Measurements from ENCODE around the gene ELL2. TPM values are rescaled to one million over a fixed set of nuclear protein-coding genes. Genes with fewer than 3 reads are reported as not detected.

The ELL2 gene
- total and polyA plus RNA-seq, 2 of the 13 experiments (the other 11 are each of a cell fraction or from before 2014, with no cell fraction given) = 78.9 to 97.1 TPM

DNA sequence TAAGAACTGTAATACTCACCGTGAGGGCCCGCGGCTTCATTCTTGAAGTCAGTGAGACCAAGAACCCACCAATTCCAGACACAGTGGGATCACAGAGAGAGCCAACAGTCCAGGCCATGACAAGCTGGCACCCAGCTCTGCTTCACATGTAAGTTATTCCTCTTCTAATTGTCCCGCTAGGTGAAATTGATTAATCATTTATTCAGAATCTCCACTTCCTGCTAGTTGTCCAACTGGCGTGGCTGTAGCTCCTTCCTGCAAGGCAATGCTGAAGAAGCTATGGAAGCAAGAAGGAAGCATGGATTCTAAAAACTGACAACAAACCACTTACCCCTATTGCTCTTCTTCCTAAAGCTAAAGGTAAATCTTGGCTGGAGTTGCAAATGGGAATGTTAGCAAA, 109.1 kb downstream of the ELL2 start (continued):
- TF ChIP-seq, protein P1, sequence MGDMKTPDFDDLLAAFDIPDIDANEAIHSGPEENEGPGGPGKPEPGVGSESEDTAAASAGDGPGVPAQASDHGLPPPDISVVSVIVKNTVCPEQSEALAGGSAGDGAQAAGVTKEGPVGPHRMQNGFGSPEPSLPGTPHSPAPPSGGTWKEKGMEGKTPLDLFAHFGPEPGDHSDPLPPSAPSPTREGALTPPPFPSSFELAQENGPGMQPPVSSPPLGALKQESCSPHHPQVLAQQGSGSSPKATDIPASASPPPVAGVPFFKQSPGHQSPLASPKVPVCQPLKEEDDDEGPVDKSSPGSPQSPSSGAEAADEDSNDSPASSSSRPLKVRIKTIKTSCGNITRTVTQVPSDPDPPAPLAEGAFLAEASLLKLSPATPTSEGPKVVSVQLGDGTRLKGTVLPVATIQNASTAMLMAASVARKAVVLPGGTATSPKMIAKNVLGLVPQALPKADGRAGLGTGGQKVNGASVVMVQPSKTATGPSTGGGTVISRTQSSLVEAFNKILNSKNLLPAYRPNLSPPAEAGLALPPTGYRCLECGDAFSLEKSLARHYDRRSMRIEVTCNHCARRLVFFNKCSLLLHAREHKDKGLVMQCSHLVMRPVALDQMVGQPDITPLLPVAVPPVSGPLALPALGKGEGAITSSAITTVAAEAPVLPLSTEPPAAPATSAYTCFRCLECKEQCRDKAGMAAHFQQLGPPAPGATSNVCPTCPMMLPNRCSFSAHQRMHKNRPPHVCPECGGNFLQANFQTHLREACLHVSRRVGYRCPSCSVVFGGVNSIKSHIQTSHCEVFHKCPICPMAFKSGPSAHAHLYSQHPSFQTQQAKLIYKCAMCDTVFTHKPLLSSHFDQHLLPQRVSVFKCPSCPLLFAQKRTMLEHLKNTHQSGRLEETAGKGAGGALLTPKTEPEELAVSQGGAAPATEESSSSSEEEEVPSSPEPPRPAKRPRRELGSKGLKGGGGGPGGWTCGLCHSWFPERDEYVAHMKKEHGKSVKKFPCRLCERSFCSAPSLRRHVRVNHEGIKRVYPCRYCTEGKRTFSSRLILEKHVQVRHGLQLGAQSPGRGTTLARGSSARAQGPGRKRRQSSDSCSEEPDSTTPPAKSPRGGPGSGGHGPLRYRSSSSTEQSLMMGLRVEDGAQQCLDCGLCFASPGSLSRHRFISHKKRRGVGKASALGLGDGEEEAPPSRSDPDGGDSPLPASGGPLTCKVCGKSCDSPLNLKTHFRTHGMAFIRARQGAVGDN (CRISPR knock-in tag; IDR thresholded peaks at IDR 0.05) = no peak
- TF ChIP-seq, protein P2, sequence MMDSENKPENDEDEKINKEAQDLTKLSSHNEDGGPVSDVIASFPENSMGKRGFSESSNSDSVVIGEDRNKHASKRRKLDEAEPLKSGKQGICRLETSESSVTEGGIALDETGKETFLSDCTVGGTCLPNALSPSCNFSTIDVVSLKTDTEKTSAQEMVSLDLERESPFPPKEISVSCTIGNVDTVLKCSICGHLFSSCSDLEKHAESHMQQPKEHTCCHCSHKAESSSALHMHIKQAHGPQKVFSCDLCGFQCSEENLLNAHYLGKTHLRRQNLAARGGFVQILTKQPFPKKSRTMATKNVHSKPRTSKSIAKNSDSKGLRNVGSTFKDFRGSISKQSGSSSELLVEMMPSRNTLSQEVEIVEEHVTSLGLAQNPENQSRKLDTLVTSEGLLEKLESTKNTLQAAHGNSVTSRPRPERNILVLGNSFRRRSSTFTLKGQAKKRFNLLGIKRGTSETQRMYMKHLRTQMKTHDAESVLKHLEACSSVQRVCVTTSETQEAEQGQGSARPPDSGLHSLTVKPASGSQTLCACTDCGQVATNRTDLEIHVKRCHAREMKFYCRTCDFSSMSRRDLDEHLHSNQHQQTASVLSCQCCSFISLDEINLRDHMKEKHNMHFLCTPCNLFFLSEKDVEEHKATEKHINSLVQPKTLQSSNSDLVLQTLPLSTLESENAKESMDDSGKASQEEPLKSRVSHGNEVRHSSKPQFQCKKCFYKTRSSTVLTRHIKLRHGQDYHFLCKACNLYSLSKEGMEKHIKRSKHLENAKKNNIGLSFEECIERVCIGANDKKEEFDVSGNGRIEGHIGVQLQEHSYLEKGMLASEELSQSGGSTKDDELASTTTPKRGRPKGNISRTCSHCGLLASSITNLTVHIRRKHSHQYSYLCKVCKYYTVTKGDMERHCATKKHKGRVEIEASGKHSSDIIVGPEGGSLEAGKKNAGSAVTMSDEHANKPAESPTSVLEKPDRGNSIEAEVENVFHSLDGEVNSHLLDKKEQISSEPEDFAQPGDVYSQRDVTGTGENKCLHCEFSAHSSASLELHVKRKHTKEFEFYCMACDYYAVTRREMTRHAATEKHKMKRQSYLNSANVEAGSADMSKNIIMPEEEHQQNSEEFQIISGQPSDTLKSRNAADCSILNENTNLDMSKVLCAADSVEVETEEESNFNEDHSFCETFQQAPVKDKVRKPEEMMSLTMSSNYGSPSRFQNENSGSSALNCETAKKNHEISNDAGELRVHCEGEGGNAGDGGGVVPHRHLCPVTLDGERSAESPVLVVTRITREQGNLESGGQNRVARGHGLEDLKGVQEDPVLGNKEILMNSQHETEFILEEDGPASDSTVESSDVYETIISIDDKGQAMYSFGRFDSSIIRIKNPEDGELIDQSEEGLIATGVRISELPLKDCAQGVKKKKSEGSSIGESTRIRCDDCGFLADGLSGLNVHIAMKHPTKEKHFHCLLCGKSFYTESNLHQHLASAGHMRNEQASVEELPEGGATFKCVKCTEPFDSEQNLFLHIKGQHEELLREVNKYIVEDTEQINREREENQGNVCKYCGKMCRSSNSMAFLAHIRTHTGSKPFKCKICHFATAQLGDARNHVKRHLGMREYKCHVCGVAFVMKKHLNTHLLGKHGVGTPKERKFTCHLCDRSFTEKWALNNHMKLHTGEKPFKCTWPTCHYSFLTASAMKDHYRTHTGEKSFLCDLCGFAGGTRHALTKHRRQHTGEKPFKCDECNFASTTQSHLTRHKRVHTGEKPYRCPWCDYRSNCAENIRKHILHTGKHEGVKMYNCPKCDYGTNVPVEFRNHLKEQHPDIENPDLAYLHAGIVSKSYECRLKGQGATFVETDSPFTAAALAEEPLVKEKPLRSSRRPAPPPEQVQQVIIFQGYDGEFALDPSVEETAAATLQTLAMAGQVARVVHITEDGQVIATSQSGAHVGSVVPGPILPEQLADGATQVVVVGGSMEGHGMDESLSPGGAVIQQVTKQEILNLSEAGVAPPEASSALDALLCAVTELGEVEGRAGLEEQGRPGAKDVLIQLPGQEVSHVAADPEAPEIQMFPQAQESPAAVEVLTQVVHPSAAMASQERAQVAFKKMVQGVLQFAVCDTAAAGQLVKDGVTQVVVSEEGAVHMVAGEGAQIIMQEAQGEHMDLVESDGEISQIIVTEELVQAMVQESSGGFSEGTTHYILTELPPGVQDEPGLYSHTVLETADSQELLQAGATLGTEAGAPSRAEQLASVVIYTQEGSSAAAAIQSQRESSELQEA (CRISPR knock-in tag; IDR thresholded peaks at IDR 0.05; ENCODE audit: not compliant biosample characterization) = no peak
- no peak for TF ChIP-seq PCBP2 (optimal IDR thresholded peaks at IDR 0.05; ENCODE audit: low read depth, low read length, poor library complexity, severe bottlenecking)
- no peak for TF ChIP-seq MAFK (conservative IDR thresholded peaks at IDR 0.05 in 1 of 2, IDR thresholded peaks at IDR 0.05 in 1 of 2; ENCODE audit: low read length in 2 of 2)
- TF ChIP-seq ZNF724P (CRISPR knock-in tag; IDR thresholded peaks at IDR 0.05; ENCODE audit: borderline replicate concordance) = no peak
- TF ChIP-seq ZNF260 (CRISPR knock-in tag; IDR thresholded peaks at IDR 0.05; ENCODE audit: borderline replicate concordance, low read depth) = no peak

Data from HepG2 (cell line).